Effector memory CD8-positive, alpha-beta T cell (primary cell): ENCODE data around the gene TNIP1.

Experiments
- ATAC-seq: fragments of 150-1000 bp; cut with Tn5 transposase; replicated peaks from 2 replicates; pipeline ENCODE4 v1.10.0; 2021; ENCODE audit warnings: mild to moderate bottlenecking, moderate library complexity
- DNase-seq, 3 experiments: peaks; one replicate each; pipeline ENCODE4 v3.0.0; 2021
- H3K27ac Mint-ChIP-seq, 2 donors: one replicate each; pipeline ENCODE4 v1.8.0; 2022; ENCODE audit warnings: mild to moderate bottlenecking in 2 of 2, mixed read lengths in 2 of 2, moderate library complexity in 2 of 2
- H3K27me3 Mint-ChIP-seq, 2 donors: one replicate each; pipeline ENCODE4 v1.8.0; 2022; ENCODE audit warnings: mixed read lengths in 2 of 2
- H3K36me3 Mint-ChIP-seq: one replicate; pipeline ENCODE4 v1.8.0; 2022; ENCODE audit warnings: mild to moderate bottlenecking, moderate library complexity, mixed read lengths; ENCODE audit not compliant: insufficient read depth
- H3K4me1 Mint-ChIP-seq, 2 donors: one replicate each; pipeline ENCODE4 v1.8.0; 2022; ENCODE audit warnings: low read depth in 2 of 2, mixed read lengths in 2 of 2
- H3K4me3 Mint-ChIP-seq, 2 donors: one replicate each; pipeline ENCODE4 v1.8.0; 2022; ENCODE audit warnings: mild to moderate bottlenecking in 2 of 2, mixed read lengths in 2 of 2, moderate library complexity in 2 of 2
- H3K9me3 Mint-ChIP-seq, 2 donors: one replicate each; pipeline ENCODE4 v1.8.0; 2022; ENCODE audit warnings: mixed read lengths in 2 of 2

Gene TNIP1

DNA sequence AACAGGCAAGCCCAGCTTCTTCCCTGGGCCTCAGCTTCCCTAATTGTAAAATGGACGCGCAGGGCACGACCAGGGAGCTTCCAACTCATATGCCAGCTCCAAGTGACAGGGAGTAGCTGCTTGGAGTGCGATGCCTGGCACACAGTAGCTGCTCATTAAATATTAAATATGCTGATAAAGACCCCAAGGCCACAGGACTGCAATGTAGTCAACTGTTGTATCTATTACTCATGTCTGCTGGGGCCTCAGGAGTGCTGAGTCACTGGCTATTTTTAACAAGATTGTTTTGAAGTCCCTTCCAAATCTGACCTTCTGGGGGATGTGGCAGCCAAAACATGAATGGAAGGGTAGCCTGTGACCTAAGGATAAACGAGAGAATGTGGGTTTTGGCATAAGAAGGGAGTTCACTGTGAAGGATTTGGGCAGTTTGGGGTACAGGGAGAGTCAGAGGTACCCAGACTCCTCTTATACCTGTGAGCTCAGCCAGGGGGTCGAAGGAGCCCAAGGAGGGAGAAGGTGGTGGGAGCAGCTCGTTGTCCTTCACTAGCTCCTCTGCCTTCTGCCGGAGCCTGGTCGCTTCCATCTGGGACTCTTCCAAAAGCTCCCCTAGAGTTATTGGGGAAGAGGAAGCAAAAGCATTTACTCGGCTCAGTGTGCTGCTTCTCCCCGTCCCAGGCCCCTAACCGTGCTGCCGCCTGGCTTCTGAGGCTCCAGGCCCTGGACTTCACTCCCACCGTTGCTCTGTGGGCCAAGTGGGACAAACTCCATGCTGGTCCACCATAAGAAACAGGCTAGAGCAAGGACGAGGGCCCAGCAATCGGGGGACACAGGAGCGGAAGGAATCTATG, 17.5 kb downstream of the TNIP1 start:
- no peak overlapping the region for H3K4me3 Mint-ChIP-seq

GRCh38 chr5:151062405-151063141, 18.3 kb downstream of the TNIP1 start:
- peaks cover 38 to 39% of the 10 kb centered on the region in 2 donors for H3K4me1 Mint-ChIP-seq
- H3K4me3 Mint-ChIP-seq = no peak overlapping the region
- H3K9me3 Mint-ChIP-seq = no peaks in the 10 kb centered on the region
- peak overlapping the region in 1 of 2 donors; percentile 63 for H3K27ac Mint-ChIP-seq
- peaks cover 75% of the 10 kb centered on the region for H3K36me3 Mint-ChIP-seq
- no peak for ATAC-seq
- DNase-seq = no peak
- no peaks in the 10 kb centered on the region for H3K27me3 Mint-ChIP-seq

More for the DNA sequence above, 17.5 kb downstream of the TNIP1 start:
- H3K9me3 Mint-ChIP-seq = no peaks in the 10 kb centered on the region
- DNase-seq (no peak), ATAC-seq (no peak)
- peak overlapping the region; percentile 53 to 92 for H3K27ac Mint-ChIP-seq
- H3K4me1 Mint-ChIP-seq = peaks cover 46 to 47% of the 10 kb centered on the region in 2 donors
- H3K27me3 Mint-ChIP-seq = no peaks in the 10 kb centered on the region
- H3K36me3 Mint-ChIP-seq = peaks cover 74% of the 10 kb centered on the region

GRCh38 chr5:151060742-151061141, 20.1 kb downstream of the TNIP1 start:
- ATAC-seq (no peak), DNase-seq (no peak)
- H3K4me1 Mint-ChIP-seq = peaks cover 23 to 24% of the 10 kb centered on the region in 2 donors
- H3K27me3 Mint-ChIP-seq = no peaks in the 10 kb centered on the region
- no peaks in the 10 kb centered on the region for H3K9me3 Mint-ChIP-seq
- H3K36me3 Mint-ChIP-seq = peaks cover 89% of the 10 kb centered on the region
- no peak overlapping the region for H3K4me3 Mint-ChIP-seq
- H3K27ac Mint-ChIP-seq = peak overlapping the region; percentile 41 to 68

GRCh38 chr5:151058891-151059489, 21.8 kb downstream of the TNIP1 start:
- Mint-ChIP-seq H3K27ac (peak overlapping the region; percentile 68 to 91), H3K27me3 (no peaks in the 10 kb centered on the region), H3K4me1 (peaks cover 19 to 22% of the 10 kb centered on the region in 2 donors), H3K4me3 (peak overlapping the region in 1 of 2 donors; percentile 43), H3K9me3 (no peaks in the 10 kb centered on the region), H3K36me3 (peaks cover 93% of the 10 kb centered on the region)
- DNase-seq (no peak), ATAC-seq (no peak)

DNA sequence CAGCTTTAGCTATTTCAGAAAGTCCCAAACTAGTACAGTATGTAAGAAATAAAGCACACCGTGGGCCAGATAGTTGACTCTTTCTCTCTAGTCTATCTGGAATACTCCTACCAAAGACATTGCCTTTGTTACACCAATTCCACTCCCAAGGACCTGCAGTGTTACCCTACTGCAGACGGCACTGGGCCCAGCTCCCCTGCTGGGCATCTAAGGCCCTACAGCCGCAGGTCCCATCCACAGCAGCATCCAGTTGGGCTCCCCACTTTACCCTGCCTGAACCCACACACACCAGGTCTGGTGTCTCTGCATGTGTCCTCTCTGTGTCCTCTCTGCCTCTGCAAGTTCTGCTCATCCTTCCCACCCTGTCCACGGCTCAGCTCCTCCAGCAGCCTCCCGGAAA, 22.5 kb downstream of the TNIP1 start:
- ATAC-seq (no peak), DNase-seq (no peak)
- H3K36me3 Mint-ChIP-seq = peaks cover 93% of the 10 kb centered on the region
- no peak overlapping the region for H3K4me3 Mint-ChIP-seq
- H3K27ac Mint-ChIP-seq = peak overlapping the region in 1 of 2 donors; percentile 68
- H3K9me3 Mint-ChIP-seq = no peaks in the 10 kb centered on the region
- H3K27me3 Mint-ChIP-seq = no peaks in the 10 kb centered on the region
- H3K4me1 Mint-ChIP-seq = peaks cover 15 to 18% of the 10 kb centered on the region in 2 donors

GRCh38 chr5:151056379-151057325, 24.2 kb downstream of the TNIP1 start:
- peaks cover 17 to 23% of the 10 kb centered on the region in 2 donors for H3K4me1 Mint-ChIP-seq
- H3K4me3 Mint-ChIP-seq = no peak overlapping the region
- peak overlapping the region in 1 of 2 donors; percentile 78 for H3K27ac Mint-ChIP-seq
- H3K36me3 Mint-ChIP-seq = peaks cover 92% of the 10 kb centered on the region
- no peaks in the 10 kb centered on the region for H3K9me3 Mint-ChIP-seq
- no peaks in the 10 kb centered on the region for H3K27me3 Mint-ChIP-seq
- ATAC-seq (no peak), DNase-seq (no peak)

DNA sequence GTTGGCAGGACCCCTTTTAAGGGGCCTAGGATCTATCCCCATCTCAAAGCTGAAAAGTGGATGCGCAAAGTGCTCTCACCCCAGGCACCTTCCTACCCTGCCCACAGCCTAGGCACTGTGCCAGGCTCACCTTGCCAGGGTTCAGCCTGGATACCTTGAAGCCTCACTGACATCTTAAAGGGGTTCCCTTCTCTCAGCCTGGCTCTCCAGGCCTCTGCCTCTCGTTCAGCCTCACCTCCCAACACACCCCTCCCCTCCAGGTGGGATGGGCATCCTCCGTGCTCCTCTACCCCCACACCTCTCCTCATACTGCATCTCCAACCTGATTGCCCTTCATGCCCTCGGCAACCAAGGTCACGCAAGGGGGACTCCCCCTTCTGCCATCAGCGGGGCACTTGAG, 25.5 kb downstream of the TNIP1 start:
- ATAC-seq (no peak), DNase-seq (no peak)
- Mint-ChIP-seq H3K4me1 (peaks cover 17 to 23% of the 10 kb centered on the region in 2 donors), H3K27ac (peak overlapping the region in 1 of 2 donors; percentile 78), H3K27me3 (no peaks in the 10 kb centered on the region), H3K36me3 (peaks cover 90% of the 10 kb centered on the region), H3K4me3 (no peak overlapping the region), H3K9me3 (no peaks in the 10 kb centered on the region)

- Mint-ChIP-seq H3K36me3 (peaks cover 90% of the 10 kb centered on the region), H3K4me3 (no peak overlapping the region), H3K9me3 (no peaks in the 10 kb centered on the region), H3K27ac (no peak overlapping the region), H3K27me3 (no peaks in the 10 kb centered on the region), H3K4me1 (peaks cover 14 to 20% of the 10 kb centered on the region in 2 donors)
- ATAC-seq (no peak), DNase-seq (no peak)
Observed at GRCh38 chr5:151054709-151055108, 26.1 kb downstream of the TNIP1 start.

GRCh38 chr5:151053796-151054462, 26.9 kb downstream of the TNIP1 start:
- ATAC-seq (no peak), DNase-seq (no peak)
- no peak overlapping the region for H3K4me3 Mint-ChIP-seq
- H3K27ac Mint-ChIP-seq = peak overlapping the region in 1 of 2 donors; percentile 85
- no peaks in the 10 kb centered on the region for H3K27me3 Mint-ChIP-seq
- H3K9me3 Mint-ChIP-seq = no peaks in the 10 kb centered on the region
- H3K4me1 Mint-ChIP-seq = peaks cover 7 to 15% of the 10 kb centered on the region in 2 donors
- peaks cover 89% of the 10 kb centered on the region for H3K36me3 Mint-ChIP-seq

DNA sequence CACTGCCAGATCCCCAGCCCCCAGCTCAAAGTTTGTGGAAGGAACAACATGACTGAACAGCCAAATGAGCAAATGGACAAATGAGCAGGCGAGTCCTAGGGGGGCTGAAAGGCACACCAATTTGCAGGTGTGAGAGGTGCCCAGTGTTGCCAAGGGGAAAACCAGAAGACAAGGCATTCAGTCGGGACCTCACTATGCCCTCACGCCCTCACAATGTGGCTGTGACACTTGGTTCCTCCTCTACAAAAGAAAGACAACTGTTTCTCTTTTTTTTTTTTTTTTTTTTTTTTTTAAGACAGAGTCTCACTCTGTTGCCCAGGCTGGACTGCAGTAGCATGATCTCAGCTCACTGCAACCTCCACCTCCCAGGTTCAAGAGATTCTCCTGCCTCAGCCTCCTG, 28.0 kb downstream of the TNIP1 start:
- Mint-ChIP-seq H3K4me3 (no peak overlapping the region), H3K9me3 (no peaks in the 10 kb centered on the region), H3K36me3 (peaks cover 87% of the 10 kb centered on the region), H3K27ac (peak overlapping the region; percentile 78 to 85), H3K27me3 (no peaks in the 10 kb centered on the region), H3K4me1 (peaks cover 9 to 20% of the 10 kb centered on the region in 2 donors)
- no peak for ATAC-seq
- DNase-seq = no peak

GRCh38 chr5:151051931-151052608, 28.8 kb downstream of the TNIP1 start:
- ATAC-seq (peak; percentile 3), DNase-seq (no peak)
- Mint-ChIP-seq H3K27ac (peak overlapping the region; percentile 78 to 85), H3K36me3 (peaks cover 88% of the 10 kb centered on the region), H3K4me1 (peaks cover 13 to 24% of the 10 kb centered on the region in 2 donors), H3K27me3 (no peaks in the 10 kb centered on the region), H3K9me3 (no peaks in the 10 kb centered on the region), H3K4me3 (no peak overlapping the region)
